Left kidney (tissue), 8 donors: ENCODE data around the gene CFB. TPM values are rescaled to one million over a fixed set of nuclear protein-coding genes. Genes with fewer than 3 reads are reported as not detected.
"Not testable (repeated sequence)": the region's sequence is repeated elsewhere in the genome, so short reads cannot be mapped to it uniquely, and the experiment has no call there.

Experiments used
- DNase-seq: peaks from one replicate; pipeline ENCODE4 v3.0.0-alpha.2; 2013
- long read RNA-seq, 8 donors: transcript quantifications; one replicate each; lab custom pipeline, GENCODE V29; 2026
- polyA plus RNA-seq: library from polyadenylated mRNA; unstranded; fragments of 120-200 nt; gene quantifications from one replicate; pipeline ENCODE4 v1.2.1, GENCODE V29; 2013; ENCODE audit not compliant: insufficient read length

The CFB gene
- polyA plus RNA-seq = 10.7 TPM
- long read RNA-seq, donor 1 = 0 reads
- long read RNA-seq, donor 2, partial matches to known transcripts = 0 of 1 reads
- long read RNA-seq, donor 2, other reads (novel, unspliced or antisense) = 0 of 1 reads
- long read RNA-seq, donor 3 = 0 reads
- long read RNA-seq, donor 4 = 0 reads
- long read RNA-seq, donor 5, partial matches to known transcripts = 0 of 2 reads
- long read RNA-seq, donor 5, other reads (novel, unspliced or antisense) = 0 of 2 reads
- long read RNA-seq, donor 6, partial matches to known transcripts = 0 of 1 reads
- long read RNA-seq, donor 6, other reads (novel, unspliced or antisense) = 0 of 1 reads
- long read RNA-seq, donor 7 = 0 reads
- long read RNA-seq, donor 8 = 0 reads

DNA sequence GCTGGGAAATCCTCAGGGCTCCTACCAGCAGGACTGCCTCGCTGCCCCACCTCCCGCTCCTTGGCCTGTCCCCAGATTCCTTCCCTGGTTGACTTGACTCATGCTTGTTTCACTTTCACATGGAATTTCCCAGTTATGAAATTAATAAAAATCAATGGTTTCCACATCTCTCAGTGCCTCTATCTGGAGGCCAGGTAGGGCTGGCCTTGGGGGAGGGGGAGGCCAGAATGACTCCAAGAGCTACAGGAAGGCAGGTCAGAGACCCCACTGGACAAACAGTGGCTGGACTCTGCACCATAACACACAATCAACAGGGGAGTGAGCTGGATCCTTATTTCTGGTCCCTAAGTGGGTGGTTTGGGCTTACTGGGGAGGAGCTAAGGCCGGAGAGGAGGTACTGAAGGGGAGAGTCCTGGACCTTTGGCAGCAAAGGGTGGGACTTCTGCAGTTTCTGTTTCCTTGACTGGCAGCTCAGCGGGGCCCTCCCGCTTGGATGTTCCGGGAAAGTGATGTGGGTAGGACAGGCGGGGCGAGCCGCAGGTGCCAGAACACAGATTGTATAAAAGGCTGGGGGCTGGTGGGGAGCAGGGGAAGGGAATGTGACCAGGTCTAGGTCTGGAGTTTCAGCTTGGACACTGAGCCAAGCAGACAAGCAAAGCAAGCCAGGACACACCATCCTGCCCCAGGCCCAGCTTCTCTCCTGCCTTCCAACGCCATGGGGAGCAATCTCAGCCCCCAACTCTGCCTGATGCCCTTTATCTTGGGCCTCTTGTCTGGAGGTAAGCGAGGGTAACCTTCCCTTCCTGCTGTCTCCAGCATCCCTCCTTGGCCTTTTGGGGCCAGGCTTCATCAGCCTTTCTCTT is at the start of gene CFB:
Gene CFB, plus strand, starts transcription at position 589 of the 863 bp plus-strand sequence. Its CDS starts 127 bp downstream, at position 716.
- peak; percentile 29 for DNase-seq

DNA sequence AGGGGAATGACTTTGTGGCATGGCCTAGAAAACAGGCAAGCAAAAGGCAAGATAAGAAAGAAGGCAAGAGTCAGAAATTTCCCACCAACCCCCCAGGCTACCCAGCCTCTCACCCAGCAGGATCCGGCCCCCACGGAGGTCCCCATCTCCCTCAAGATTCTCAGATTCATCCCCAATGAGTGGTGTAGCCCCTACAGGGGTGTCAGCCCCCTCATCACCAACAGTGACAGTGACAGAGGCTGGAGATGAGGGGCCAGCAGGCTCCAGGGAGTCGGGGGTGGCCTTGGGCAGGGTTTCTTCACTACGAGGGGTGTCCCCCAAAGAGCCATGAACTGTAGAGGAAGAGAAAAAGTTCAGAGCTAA is 49.4 kb upstream of the CFB start:
- DNase-seq = no peak

DNA sequence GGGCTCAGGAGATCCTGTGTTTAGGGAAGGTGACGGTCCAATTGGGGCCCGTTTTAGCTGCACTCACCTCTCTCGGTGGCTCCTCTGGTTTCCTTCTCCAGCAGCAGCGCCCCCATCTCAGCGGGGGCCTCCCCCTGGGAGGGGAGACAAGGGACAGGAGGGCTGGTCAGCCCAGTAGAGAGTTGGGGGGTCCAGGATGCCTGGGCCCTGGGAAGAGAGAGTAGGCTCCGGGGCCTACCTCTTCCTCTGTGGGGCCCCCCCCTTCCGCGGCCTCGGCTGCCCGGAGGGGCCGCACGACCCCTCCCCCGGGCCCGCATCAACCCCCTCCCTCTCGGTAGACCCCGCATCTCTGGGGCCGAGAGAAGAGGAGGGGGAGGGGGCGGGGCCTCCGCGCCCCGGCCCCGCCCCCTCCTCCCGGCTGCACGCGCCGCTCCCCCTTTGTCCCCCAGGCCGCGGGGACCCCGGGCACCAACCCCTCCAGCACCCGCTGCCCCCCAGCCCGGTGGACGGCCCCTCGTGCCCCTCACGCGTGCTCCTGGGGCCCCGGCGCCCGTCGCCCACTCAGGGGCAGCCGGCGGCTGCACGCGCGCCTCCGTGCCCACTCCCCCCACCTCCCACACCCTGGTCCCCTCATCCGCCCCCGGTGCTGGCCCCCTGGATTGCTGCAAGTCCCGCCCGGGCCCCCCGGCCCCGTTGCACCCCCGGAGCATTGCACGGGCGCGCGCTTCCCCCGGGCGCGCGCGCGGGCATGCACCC is 48.9 kb upstream of the CFB start:
- DNase-seq = no peak

DNA sequence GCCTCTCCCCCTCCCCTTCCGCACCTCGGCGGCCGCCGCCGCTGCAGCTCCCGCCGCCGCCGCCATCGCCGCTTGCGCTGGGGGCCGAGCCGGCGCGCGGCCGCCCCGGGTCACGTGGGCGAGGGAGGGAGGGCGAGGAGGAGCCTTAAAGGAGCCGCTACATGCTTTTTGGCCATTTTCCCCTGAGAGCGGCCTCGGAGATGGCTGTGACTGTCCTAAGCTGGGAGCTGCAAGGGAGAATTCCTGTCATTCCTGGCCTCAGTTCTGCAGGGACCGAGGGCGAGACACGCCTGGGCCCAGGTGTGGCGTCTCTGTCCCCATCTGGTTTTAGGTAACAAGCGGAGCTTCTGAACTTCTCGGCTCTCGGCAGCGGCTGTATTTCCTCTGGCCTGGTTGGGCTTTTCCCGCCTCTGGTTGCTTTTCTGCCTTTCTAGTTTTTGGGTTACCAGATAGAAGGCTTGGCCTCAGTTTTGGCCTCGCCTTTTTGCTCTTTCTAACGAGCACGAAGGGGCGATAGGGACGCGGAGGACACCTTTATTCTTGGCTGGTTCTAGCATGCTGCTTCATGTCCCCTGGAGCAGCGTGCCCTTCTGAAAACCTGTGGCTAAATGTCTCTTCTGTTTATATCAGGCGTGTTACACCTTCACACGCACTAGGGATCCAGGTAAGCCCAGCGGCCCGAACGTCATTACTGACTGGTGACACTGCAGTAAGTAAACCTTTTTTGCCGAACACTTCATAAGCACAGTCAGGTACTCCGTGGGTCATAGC is 48.1 kb upstream of the CFB start, which contains the start of gene EHMT2:
Gene EHMT2, minus strand, starts transcription at position 87 of the 771 bp plus-strand sequence. Its CDS starts 21 bp downstream, at position 66.
- DNase-seq = peak; percentile 83

DNA sequence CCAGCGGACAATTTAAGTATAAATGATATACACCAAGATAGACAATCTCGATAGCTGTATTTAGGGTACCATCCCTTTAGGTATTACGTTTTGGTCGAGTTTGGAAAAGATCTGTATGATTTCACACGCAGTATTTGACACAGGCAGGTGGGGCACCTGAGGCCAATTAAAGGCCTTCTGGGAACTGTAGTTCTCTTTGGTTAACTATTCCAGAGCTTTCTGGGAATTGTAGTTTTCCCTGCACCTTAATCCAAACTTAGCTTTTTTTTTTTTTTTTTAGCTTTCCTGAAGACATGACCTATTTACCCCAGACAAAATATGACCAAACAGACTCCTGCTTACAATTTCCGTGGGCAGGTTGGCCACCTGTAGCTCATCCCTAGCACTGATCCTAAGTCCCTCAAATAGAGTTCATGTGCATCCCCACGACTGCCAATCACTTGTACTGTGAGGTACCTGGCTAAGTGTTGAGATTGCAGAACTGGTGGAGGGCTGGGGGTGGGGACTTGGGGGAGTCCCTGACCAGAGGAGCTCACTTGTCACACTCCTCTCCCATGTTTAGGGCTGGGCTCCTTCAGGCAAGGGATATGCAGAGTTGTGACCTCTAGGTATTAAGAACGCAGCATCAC is 47.4 kb upstream of the CFB start:
- no peak for DNase-seq

DNA sequence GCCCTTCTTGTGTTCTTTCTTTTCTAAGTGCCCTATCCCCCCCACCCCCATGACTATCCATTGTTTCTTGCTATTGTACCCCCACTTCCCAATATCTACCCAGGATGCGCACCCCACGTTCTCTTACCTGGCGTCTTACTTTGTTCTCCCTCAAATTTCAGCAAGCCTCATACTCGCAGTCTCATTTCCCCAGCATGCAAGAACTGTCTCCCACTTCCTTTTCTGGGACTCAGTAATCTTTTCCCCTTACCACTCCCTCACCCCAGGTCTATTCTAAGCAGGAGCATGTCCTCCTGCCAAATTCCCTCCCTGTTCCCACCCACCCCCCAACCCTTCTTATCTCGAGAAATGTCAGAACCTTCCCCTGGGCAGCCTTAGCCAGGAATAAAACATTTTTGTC is 46.7 kb upstream of the CFB start:
- no peak for DNase-seq

DNA sequence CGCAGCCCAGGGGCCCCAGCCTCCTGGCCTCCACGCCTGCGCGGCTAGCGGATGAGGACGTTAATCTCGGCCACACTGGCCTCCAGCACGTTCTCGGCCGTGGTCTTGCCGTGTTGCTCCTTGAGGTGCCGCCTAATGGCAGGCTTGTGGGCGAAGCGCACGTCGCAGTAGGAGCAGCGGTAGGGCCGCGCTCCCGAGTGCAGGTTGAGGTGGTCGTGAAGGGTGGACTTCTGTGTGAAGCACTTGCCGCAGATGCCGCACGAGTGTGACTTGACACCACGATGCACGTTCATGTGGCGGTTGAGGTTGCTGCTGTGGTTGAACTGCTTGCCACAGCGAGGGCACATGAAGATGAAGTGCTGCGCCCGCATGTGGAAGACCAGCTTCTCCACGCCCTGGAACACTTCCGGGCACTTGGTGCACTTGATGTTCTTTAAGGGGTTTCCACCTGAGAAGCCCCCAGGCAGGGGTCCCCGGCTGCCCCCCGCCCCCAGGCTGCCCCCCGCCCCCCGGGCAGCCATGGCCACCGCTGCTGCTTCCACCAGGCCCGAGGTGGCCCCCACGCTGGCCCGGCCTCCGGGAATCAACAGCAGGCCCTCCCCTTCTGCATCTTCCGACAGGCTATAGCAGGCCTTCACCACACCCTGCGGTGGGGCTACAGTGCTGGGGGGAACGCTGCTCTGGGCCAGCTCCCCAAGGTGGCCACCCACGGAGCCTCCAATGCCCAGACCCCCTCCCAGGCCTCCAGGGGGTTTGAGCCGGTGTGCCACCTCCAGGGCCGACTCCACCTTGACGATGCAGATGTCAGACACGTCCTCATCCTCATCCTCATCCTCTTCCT is 45.8 kb upstream of the CFB start:
- no peak for DNase-seq

DNA sequence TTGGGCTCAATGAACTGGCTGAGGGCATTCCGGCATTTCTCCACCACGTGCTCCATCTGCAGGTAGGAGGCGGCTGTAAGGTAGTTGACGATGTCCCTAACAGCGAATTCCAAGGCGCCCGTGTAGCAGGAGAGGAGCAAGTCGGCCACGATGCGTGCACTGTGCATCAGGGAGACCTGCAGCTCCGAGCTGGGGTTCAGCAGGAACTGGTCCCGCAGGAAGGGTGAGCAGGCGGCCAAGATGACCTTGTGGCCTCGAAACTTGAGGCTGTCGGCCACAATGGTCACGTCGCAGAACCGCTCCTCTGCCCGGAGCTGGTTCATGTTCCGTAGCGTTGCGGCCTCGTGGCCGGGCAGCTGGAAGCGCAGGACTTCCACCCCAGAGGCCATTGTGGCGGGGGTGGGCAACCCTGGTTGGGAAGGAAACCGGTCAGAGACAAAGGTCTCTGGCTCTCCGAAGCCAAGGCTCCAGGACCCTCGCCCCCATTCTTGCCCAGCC is 44.9 kb upstream of the CFB start:
- no peak for DNase-seq

DNA sequence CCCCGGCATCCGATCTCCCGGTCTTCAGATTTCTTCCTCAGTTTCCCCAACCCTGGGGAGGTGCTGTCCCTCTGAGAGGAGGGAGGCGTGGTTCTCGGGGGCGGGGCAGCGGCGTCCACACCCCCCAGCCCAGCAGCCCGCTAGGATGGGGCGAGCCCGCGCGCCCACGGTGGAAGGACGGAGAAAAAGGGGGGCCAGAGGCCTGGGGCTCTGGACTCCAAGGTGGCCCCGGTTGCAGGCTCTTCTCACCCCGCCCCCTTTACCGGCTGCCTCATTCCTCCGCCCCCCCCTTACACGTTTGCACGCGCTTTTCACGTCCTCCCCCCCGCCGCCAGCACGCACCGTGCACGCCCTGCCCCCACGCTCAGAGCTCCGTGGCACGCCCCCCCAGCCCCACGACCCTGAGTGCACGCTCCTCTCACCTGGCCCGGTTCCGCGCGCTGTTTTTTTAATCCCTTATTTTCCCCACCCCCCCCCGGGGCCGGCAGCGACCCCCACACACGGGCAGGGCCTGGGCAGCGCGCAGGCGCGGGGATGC is 44.4 kb upstream of the CFB start:
- no peak for DNase-seq

DNA sequence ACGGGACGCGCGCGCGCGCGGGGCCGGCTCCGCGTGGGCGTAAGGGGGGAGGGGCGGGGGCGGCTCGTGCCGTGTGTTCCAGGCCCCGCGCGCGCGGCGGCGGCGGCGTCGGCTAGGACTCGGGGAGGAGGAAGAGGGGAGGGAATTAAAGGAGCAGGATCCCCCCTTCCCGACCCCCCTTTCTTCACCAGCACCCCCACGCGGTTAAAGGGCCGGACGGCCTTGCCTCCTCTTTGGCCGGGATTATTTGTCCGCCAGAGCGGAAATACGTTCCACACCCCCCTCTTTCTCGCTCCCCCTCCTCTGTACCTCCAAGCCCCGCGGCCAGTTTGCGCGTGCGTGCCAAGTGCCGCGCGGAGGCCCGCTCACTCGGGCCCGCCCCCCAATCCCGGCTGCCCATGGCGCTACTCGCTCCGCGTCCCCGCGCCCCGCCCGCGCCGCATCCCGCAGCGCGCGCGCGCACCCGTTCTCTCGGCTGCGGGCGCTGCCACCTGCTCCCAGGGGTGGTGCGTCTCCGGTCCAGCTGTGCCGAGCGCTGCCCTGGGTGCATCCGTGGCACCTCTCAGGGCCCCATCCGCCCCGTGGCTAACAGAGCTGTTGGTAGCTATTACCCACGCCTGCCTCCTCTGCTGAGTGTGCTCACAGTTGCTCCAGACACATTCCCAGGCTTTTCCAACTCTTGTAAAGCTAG is 43.8 kb upstream of the CFB start, which contains the start of gene ZBTB12:
Gene ZBTB12, minus strand, starts transcription at position 134 of the 691 bp plus-strand sequence. CDS start 781 bp downstream, outside the sequence.
- DNase-seq = peak; percentile 98

DNA sequence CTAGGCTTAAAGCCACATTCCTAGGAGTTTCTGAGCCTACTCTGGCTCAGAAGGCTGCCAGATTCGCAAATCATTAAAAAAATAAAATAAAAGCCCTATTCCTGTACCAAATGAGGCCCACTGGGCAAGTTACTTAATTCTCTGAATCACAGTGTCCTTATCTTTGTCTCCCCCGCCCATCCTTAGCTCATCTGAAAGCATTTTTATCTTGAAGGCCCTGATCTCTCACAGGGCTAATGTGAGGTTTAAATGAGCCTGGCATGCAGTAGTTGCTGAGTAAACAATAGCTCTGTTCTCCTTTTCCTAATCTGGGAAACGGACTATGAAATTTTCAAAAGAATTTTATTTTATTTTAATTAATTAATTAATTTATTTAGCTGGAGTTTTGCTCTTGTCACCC is 41.9 kb upstream of the CFB start:
- no peak for DNase-seq

DNA sequence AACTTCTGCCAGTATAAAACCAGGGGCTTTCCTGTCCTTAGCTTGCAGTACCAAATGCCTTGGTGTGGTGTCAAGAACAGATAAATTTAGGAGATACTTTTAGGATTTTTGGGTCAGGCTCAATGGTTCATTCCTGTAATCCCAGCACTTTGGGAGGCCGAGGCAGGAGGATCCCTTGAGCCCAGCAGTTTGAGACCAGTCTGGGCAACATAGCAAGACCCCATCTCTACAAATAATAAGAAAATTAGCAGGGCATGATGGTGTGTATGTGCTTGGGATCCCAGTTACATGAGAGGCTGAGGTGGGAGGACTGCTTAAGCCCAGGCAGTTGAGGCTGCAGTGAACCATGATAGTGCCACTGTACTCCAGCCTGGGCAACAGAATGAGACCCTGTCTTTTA is 40.9 kb upstream of the CFB start:
- DNase-seq = no peak

DNA sequence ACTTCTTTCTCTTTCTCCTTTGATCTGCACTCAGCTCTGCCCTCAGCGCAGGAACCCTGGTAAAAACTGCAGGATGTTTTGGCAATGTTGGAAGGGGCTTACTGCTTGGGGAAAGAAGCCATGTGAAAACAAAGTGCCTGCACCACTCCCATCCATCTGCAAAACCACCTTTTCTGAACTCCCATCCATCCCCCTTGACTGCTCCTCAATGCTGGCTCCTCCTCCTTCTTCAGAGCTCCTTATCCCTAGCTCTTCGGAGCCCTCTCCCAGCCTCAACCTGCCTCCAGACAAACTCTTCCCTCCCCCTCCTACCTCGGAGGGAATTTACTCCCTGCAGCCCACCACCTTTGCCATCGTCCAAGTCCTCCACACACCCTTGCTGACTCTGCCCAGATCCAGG is 39.8 kb upstream of the CFB start:
- no peak for DNase-seq

DNA sequence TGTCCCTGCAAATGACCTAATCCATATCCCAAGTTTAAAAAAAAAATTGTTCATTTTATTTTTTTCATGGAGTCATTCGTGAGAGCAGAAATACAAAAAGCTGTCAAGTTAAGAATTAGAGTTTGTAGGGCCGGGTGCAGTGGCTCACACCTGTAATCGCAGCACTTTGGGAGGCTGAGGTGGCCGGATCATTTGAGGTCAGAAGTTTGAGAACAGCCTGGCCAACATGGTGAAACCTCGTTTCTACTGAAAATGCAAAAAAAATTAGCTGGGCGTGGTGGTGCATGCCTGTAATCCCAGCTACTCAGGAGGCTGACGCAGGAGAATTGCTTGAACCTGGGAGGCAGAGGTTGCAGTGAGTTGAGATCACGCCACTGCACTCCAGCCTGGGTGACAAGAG is 39.2 kb upstream of the CFB start:
- DNase-seq = not testable (repeated sequence)

DNA sequence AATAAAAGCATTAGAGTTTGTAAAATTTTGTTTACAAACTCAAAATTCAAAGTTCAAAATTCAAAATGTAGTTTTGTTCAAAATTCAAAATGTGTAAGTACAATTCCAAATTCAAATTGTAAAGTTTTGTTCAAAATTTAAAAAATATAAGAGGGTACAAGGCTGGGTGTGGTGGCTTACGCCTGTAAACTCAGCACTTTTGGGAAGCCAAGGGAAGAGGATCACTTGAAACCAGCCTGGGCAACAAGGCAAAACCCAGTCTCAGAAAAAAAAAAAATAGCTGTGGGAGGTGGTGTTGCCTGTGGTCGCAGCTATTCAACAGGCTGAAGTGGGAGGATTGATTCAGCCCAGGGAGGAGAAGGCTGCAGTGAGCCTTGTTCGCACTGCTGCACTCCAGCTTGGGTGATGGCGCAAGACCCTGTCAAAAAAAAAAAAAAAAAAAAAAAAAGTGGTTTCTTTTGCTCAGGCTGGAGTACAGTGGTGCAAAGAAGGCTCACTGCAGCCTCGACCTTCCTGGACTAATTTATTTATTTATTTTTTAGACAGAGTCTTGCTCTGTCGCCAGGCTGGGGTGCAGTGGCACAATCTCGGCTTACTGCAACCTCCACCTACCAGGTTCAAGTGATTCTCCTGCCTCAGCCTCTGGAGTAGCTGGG is 38.6 kb upstream of the CFB start:
- no peak for DNase-seq

DNA sequence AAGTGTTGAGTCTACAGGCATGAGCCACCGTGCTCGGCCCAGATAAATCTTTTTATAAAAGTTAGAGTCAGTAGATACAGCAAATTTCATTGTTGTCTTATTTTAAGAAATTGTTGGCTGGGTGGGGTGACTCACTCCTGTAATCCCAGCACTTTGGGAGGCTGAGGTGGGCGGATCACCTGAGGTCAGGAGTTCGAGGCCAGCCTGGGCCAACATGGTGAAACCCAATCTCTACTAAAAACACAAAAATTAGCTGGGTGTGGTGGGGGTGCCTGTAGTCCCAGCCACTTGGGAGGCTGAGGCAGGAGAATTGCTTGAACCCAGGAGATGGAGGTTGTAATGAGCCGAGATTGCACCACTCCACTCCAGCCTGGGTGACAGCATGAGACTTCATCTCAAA is 37.6 kb upstream of the CFB start:
- DNase-seq = not testable (repeated sequence)

DNA sequence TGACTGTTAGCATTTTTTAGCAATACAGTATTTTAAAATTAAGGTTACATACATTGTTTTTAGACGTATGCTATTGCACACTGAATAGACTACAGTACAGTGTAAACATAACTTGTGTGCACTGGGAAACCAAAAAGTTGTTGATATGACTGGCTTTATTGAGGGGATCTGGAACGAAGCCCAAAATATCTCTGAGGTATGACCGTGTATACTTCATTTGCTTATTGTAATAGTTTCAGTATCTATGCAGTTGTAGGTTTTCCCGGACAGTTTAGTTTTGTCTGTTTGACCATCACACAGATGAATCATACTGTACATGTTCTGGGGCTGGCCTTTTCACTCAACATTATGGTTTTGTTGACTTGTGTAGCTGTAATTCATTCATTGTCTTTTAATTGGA is 37.1 kb upstream of the CFB start:
- no peak for DNase-seq

DNA sequence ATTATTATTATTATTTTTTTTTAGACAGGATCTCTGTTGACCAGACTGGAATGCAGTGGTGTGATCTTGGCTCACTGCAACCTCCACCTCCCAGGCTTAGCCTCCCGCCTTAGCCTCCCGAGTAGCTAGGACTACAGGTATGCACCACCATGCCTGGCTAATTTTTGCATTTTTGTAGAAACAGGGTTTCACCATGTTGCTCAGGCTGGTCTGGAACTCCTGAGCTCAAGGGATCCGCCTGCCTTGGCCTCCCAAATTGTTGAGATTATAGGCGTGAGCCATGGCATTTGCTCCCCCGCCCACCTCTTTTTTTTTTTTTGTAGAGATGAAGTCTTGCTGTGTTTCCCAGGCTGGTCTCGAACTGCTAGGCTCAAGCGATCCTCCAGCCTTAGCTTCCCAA is 36.6 kb upstream of the CFB start:
- not testable (repeated sequence) for DNase-seq
